HL-60 (cell line): Measurements from ENCODE around the gene CDK5RAP1.

Experiments
- CTCF ChIP-seq: IDR thresholded peaks from one replicate; pipeline ENCODE4 v1.5.1; 2011; ENCODE audit warnings: low read length, control low read depth, inconsistent platforms; ENCODE audit not compliant: insufficient read depth
- POLR2AphosphoS5 ChIP-seq: IDR thresholded peaks from 2 replicates; pipeline ENCODE4 v1.6.1; 2012; ENCODE audit warnings: low read depth
- REST ChIP-seq: IDR thresholded peaks from 2 replicates; pipeline ENCODE4 v1.6.1; 2012; ENCODE audit warnings: low read depth; ENCODE audit not compliant: insufficient replicate concordance

DNA sequence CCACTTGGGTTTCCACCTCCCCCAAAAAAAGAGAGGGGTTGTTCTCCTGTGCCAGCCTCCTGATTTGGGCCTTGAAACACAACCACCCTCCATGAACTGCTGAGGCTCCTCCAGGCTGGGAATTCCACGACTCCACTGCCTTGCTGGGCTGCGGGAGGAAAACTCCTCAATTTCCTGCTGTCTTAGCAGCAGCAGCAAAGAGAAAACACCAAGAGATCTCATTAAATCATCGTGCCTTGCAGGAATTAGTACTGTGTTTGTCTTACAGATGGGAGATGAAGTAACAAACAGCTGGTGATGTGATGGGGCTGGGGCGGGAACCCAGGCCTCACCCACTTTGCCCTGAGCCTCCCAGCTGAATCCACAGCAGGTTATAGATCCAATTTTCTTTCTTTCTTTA lies 89.3 kb downstream of the CDK5RAP1 start:
- TF ChIP-seq POLR2AphosphoS5 (no peak), CTCF (no peak), REST (no peak)
